Stimulated activated CD4-positive, alpha-beta T cell treated with anti-CD3 and anti-CD28 coated beads, Interleukin-1b, Interleukin-23, amount 100 ng/mL, for 4 hours (primary cell): ENCODE results near the gene PLA2G6.
"Not testable (repeated sequence)": the region's sequence is repeated elsewhere in the genome, so short reads cannot be mapped to it uniquely, and the experiment has no call there.

Source experiments
- DNase-seq, 2 donors: peaks; one replicate each; pipeline ENCODE4 v3.0.0-alpha.2; 2020; ENCODE audit warnings: low read depth in 2 of 2

PLA2G6 gene

GRCh38 chr22:38085501-38085900, 96.1 kb downstream of the PLA2G6 start:
- DNase-seq = no peak

GRCh38 chr22:38085056-38085455, 96.6 kb downstream of the PLA2G6 start:
- no peak for DNase-seq

GRCh38 chr22:38083931-38084631, 97.5 kb downstream of the PLA2G6 start, which contains the start of gene SLC16A8:
Gene SLC16A8, minus strand, starts transcription at chr22:38084184. Its CDS starts 1,311 bp downstream, at chr22:38082873.
- no peak for DNase-seq

- no peak for DNase-seq
These were observed 98.5 kb downstream of the PLA2G6 start for GRCh38 chr22:38082986-38083710.

GRCh38 chr22:38081941-38082828, 99.4 kb downstream of the PLA2G6 start:
- no peak for DNase-seq

- no peak for DNase-seq
These were observed 100.0 kb downstream of the PLA2G6 start for GRCh38 chr22:38081636-38081940.

GRCh38 chr22:38080850-38081635, 100.6 kb downstream of the PLA2G6 start:
- DNase-seq = no peak

- DNase-seq = no peak
These were observed 101.2 kb downstream of the PLA2G6 start for GRCh38 chr22:38080474-38080849.

GRCh38 chr22:38079804-38080203, 101.8 kb downstream of the PLA2G6 start:
- no peak for DNase-seq

- not testable (repeated sequence) for DNase-seq
These were observed 102.4 kb downstream of the PLA2G6 start for GRCh38 chr22:38079208-38079607.

GRCh38 chr22:38078046-38078840, 103.4 kb downstream of the PLA2G6 start:
- DNase-seq = no peak

GRCh38 chr22:38077595-38077994, 104.0 kb downstream of the PLA2G6 start:
- DNase-seq = no peak

GRCh38 chr22:38077096-38077495, 104.5 kb downstream of the PLA2G6 start:
- no peak for DNase-seq

GRCh38 chr22:38075961-38076360, 105.7 kb downstream of the PLA2G6 start:
- DNase-seq = no peak

GRCh38 chr22:38075105-38075825, 106.4 kb downstream of the PLA2G6 start:
- no peak for DNase-seq

GRCh38 chr22:38074181-38075104, 107.2 kb downstream of the PLA2G6 start:
- DNase-seq = no peak

- no peak for DNase-seq
These were observed 108.2 kb downstream of the PLA2G6 start for GRCh38 chr22:38073150-38074130.
